Transverse colon (tissue), 3 donors: ENCODE results near the gene TMEM255B.

Source experiments
- POLR2A ChIP-seq: fragments of 450-650 bp; IDR thresholded peaks from one replicate; pipeline ENCODE4 v1.6.1; 2016; ENCODE audit warnings: antibody characterized with exemption, mild to moderate bottlenecking, moderate library complexity
- TF ChIP-seq, protein P1 (sequence below), 5 experiments: fragments of 200-600 bp in 3 of 5; fragments of 450-650 bp in 2 of 5; sonication (generic) in 3 of 5; IDR thresholded peaks; 1 replicate in 2 of 5; 2 replicates in 3 of 5; pipeline ENCODE4 v1.5.1; 2016 to 2017; ENCODE audit warnings: antibody characterized with exemption in 5 of 5, inconsistent platforms in 3 of 5, mild to moderate bottlenecking in 2 of 5, moderate library complexity in 1 of 5

DNA sequence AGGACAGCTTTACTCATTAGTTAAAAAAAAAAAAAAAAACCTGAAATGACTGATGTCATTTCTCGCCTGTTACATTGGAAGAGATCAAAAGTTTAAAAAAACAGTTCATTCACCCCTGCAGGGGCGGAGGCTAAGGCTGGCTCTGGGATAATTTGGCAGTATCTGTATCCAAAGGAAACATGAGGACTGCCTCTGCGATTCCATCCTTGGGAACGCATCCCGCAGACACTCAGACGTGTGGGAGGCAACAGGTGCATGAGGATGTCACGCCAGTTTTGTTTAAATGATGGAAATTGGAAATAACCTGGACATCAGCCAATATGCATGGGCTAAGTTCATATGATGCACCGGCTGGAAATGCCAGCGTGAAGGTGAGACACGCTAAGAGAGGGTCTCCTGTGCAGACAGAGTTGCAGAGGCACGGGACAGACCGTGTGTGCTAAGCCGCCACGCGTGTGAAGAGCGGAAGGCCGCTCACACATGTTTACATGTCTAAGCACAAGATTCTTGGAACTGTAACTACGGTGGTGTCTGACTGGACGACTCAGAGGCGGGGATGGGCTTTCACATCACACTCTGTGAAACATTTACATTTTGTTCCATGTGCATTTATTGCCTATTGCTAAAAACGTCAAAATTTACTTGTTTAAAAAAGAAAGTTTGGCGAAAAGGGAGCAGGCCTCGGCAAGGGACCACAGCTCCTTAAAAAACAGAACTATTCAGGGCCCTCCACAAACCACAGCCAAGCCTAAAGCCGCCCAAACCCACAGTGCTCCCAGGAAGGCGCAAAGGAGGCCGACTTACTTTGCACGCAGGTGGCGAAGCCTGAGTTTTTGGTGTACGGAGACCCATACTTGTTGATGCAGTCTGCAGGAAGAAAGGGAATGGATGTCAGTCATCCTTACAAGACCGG, 87.0 kb downstream of the TMEM255B start:
- TF ChIP-seq, protein P1, sequence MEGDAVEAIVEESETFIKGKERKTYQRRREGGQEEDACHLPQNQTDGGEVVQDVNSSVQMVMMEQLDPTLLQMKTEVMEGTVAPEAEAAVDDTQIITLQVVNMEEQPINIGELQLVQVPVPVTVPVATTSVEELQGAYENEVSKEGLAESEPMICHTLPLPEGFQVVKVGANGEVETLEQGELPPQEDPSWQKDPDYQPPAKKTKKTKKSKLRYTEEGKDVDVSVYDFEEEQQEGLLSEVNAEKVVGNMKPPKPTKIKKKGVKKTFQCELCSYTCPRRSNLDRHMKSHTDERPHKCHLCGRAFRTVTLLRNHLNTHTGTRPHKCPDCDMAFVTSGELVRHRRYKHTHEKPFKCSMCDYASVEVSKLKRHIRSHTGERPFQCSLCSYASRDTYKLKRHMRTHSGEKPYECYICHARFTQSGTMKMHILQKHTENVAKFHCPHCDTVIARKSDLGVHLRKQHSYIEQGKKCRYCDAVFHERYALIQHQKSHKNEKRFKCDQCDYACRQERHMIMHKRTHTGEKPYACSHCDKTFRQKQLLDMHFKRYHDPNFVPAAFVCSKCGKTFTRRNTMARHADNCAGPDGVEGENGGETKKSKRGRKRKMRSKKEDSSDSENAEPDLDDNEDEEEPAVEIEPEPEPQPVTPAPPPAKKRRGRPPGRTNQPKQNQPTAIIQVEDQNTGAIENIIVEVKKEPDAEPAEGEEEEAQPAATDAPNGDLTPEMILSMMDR (IDR thresholded peaks at IDR 0.05) = no peak
- TF ChIP-seq POLR2A = no peak
